Stimulated activated CD4-positive, alpha-beta T cell treated with anti-CD3 and anti-CD28 coated beads, TNF-alpha, amount 100 ng/mL, for 1 hour (primary cell): Measurements from ENCODE around the gene KIF5C.

Experiments used
- DNase-seq, 3 donors: peaks; one replicate each; pipeline ENCODE4 v3.0.0-alpha.2; 2020; ENCODE audit warnings: low read depth in 3 of 3, low spot score in 1 of 3

KIF5C gene

DNA sequence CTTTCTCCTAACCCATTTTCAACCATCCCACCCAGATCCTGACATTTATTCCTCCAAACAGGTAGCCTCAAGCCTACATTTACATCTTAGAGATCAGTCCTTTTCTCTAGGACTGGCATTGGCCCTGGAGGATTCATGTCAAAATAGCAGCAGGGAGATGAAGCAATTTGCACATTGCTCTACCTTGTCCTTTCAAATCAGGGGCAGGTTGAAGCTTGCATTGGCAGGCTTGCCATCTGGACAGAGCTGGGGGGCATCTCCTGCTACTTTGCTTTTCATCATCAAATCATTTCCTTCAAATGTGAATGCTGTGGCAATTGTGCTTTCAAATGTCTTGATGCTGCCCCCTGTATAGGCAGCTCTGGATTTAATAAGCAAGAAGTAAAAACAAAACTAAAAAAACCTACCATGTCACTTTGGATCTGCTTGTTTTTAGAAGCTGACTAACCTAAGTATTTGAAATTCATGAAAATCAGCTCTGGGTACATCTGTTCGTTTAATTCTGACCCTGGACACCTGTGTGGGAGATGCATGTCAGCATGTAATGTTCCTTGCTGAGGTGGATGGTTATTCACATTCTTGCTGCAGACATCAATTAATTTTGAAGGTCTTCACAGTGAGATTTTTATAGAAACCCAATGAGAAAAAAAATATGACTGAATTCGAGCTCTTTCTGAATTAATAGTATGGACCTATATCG, 47.9 kb downstream of the KIF5C start:
- no peak for DNase-seq

DNA sequence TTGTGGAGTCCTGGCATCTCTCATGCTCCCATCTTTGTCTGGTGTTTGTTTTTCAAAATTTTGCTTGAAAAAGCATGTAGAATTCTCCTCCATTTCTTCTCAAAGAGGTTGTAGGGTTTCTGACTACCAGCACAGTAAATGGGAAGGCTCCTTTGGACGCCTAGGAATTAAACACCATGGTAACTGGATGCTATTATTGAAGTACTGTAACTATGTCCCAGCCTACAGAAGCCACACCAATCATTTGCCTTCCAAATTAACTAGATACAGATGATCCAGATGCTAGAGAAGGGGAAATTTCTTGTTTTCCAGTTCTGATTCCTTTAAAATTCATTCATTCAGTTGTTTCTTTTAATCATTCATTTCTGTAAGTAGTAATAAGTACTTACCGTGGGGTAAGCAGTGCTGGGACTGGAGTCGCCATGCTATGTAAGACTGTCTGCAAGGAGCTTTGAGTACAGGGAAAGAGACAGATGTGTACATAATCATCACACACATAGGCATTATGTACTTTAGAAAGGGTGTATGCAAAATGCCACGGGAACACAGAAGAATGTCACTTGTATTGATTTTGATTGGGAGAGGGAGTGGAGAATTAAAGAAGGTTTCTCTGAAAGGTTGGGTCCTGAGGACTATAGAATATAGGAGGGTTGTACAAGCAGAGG, 49.6 kb downstream of the KIF5C start:
- DNase-seq: no peak

DNA sequence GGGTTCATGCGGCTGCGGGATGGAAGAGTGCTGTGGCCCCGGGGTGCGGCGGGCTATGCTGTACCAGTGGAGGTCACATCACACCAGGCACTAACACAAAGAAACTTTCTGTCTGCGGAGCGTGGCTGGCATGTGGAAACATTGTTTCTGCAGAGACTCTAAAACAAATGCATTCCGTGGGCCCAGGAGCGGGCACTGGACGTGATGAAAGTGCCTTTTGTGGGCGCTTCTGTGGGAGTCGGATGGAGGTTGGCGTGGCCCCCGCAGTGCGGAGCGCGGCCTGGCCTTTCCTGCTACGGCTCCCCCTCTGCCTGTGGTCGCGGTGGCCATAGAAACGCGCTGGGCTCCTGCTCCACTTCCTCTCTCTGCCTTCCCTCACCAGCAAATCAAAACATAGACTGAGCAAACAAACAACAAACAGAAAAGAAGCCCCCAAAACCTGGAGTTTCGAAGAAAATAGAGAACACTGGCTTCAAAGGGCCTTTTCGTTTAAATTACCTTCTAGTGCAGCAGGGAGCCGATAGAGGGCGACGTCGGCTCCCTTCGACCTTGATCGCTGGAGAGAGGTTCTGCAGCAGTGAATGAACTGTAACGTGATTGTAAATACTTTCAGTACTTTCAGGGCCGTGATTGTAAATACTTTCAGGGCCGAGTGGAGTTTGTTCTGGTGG, 51.4 kb downstream of the KIF5C start:
- DNase-seq: peak in 2 of 3 donors; percentile 15 to 31

DNA sequence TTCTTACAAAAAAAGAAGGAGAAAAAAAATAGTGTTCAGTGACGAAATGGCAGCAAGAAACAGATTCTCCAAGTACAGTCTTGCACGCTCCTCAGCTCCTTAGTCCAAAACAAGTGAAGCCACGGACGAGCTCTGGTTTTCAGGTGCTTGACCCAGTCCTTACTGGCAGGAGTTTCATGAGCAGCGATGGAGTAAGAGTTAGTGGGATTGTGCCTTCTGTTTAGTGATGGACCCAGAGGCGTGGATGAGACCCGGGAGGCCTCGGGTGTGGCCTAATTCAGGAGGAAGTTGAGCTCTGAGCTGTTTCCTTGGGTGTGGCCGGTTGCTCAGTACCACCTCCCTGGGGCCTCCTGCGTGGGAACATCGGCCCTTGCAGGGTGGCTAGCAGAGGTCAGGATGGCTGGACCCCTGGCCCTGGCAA, 52.0 kb downstream of the KIF5C start:
- no peak for DNase-seq

DNA sequence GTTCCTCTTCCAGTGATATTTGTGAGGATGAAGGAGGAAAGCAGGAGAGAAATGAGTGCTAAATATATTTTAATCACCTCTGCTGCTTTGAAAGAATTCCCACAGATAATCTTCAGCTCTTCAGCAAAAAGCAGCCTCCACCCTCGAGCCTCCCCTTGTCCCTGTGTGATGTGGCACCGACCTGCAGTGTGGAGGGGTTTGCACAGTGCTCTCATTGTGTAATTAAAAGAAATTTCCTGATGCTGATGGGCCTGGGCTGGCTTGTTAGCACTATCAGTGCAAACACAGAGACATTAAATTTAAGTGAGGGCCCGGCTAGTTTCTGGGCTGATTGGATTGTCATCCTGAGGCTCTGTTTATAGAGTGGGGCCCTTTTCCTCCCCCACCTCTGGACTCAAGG, 53.4 kb downstream of the KIF5C start:
- DNase-seq: no peak

DNA sequence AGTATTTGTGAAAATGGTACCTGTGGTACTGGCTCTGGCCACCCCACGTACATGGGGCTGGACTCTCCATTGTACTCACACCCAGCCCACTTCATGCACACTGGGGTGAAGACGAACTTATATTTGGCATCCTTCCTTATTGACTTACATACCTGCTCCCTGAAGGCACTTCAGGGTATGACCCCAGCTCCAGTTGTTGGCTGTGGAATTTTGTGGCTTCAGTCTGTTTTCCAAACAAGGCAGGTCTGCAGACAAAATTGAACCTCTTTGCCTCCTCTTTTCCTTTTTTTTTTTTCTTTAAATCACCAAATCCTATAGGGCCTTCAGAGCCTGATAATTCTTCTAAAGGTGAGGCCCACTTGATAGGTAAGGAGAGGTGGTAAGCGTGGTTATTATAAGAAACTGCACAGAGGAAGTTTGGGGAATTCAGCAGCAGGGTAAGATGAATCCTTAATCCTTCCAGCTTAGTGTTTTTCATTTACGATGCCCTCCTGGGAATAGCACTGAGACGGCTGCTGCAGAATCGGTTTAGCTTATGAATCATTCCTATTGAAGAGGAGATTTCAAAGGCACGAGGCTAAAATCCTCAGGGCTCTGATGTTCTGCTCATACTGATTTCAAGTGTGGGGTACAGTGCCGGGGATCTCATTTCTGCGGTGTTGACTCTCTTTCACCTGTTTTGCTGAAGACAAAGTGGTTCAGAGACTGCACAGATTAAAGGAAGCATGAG, 55.2 kb downstream of the KIF5C start:
- no peak for DNase-seq

DNA sequence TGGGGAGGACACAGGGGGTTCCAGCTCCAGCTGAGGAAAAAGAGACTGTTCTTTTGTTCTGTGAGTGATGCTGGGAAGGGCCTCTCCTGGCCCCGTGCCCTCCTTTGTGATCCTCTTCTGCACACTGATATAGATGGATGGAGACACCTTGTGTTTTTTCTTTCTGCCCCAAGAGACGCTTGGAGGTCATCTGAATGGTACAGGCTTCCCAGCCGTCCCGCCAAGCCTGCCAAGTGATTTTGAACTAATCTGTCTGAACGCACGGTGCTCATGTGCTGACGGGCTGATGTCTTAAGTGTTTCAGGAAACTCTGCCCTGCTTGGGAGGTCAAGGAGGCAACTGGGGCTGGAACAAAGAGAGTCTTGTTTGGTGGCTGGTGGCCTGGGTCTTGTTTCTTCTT, 57.5 kb downstream of the KIF5C start:
- DNase-seq: no peak

DNA sequence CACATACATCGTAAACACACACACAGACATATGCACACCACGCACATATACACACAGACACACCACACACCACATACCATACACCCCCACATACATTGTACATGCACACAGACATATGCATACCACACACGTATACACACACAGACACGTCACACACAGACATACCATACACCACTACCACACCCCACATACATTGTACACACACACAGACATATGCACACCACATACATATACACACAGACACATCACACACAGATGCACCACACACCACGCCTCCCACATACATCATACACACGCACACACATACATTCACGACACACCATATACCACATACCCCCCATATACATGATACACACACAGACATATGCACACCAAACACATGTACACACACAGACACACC, 58.4 kb downstream of the KIF5C start:
- no peak for DNase-seq

DNA sequence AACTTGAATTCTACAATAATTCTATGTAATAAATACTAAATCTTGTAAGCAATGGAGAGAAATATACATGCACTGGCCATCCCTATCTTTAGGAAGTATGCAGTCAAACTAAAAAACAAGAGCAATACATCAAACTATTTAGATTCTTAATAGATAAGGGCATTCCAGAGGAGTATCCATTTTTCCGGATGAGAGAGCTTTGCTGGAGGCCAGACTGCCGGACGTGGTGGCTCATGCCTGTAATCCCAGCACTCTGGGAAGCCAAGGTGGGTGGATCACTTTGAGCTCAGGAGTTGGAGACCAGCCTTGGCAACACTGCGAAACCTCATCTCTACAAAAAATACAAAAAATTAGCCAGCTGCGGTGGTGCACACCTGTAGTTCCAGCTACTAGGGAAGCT, 60.8 kb downstream of the KIF5C start:
- DNase-seq: no peak

DNA sequence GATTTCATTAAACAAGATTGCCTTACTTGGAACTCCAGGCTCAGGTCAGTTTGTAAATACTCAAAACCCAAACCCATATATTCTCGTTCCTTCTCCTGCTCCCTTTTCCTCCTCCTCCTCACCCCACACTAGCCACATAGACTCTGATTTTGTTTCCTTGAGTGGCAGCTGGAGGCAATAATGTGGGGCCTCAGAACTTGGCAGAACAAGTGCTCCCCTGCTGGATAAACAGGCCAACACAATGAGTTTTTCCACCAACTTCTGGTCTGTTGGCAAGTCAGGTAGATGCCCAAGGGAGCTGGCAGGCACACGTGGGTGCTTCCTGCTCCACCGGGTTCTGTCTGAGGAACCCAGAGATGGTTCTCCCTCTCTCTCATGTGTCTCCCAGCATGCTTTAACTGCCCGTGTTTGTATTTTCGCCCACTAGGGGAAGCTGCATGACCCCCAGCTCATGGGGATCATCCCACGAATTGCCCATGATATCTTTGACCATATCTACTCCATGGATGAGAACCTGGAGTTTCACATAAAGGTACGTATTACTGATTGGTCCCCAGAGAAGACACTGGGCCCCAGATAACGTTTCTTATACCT, 61.9 kb downstream of the KIF5C start:
- no peak for DNase-seq

DNA sequence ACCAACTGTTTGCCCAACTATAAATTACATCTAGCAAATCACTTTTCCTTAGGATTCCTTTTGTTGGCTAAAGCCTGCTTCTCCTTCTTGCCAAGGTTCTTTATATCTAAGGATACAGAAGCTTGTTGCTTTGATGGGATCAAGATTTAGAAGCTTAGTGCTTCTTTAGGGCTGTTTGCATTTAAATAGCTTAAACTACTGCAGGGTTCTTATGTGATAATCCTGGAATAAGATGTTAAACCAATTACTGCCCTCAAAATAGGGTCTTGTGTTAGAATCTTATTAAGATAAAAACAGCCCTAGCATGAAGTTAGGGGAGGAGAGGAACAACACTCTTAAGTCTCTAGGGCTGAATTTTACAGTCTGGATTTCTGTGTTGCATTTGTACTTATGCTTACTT, 64.2 kb downstream of the KIF5C start:
- no peak for DNase-seq

DNA sequence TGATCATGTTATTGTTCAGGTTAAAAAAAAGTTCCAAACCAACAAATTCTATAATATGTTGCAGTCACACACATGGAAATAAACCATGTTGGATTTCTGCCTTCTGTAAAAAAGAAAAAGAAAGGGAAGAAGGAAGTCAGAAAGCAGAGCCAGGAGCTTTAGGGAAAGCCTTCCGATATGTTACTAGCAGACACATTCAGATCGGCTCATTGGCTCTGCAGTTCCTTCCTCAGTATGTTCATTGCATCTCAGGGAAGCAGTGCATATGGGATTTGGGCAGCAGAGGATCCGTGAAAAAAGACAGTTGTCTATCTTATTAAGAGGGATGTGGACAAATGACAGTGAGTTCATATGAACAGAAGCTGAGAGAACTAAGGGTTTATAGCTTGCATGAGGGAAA, 68.1 kb downstream of the KIF5C start:
- no peak for DNase-seq

DNA sequence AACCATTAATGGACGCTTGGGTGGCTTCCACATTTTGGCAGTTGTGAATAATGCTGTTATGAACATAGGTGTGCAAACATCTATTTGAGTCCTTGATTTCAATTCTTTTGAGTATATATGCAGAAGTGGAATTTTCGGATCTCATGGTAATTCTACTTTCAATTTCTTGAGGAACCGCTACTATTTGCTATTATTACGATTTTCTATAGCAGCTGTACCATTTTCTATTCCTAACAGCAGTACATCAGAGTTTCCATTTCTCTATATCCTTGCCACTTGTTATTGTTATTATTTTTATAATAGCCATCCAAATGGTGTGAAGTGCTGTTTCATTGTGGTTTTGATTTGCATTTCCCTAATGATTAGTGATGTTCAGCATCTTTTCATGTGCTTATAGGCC, 69.5 kb downstream of the KIF5C start:
- no peak for DNase-seq

DNA sequence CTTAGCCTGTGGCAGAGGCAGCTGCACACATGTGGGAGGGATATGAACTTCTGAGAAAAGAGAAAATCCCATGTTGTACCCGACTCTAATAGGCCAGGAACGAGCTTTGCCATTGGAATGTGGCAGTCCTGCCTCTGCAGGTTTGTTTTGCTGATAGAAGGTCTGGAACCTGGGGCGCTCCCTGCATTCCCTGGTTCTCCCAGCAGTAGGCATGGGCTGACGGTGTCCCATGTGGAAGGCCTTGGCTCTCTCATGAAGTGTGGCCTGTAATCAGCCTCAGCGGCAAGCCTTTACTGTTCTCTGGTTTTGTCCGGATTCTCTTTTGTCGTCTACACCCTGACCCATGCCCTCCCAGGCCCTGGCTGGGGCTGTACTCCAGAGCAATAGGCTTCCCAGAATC, 72.3 kb downstream of the KIF5C start:
- no peak for DNase-seq

DNA sequence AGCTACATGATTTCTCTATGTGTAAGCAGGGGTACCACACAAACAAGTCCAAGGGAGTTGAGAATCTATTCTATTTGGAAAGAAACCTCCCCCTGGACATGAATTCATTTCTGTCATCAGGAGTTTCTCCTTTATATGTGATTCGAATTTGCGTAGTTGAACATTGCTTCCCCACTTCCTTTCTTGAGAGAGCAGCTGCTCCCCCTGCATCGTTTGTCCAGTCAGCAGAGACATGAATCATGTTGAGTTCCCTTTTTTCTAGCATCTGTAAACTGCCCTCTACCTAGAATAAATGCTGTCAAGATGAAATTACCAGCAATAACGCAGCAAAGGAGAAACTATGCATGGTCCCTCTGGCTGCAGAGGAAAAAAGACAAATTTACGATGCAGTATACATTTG, 73.8 kb downstream of the KIF5C start:
- DNase-seq: no peak

DNA sequence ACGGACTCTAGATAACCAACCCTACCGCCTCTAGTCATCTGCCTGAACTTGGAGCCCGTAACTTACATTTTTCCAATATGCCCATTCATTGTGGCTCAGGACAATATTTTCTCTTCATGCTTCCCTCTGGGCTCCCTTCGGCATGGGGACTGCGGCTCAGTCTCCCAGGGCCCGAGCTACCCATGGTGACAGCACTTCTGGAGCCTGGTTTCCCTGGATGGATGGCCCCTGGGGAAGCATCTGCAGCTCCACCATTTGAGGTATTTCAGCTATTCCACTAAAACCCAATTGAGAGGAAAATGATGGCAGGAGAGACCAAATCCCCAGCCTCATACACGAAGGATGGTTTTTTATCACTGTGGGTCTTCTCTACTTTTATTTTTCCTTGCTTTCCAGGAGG, 74.3 kb downstream of the KIF5C start:
- no peak for DNase-seq

DNA sequence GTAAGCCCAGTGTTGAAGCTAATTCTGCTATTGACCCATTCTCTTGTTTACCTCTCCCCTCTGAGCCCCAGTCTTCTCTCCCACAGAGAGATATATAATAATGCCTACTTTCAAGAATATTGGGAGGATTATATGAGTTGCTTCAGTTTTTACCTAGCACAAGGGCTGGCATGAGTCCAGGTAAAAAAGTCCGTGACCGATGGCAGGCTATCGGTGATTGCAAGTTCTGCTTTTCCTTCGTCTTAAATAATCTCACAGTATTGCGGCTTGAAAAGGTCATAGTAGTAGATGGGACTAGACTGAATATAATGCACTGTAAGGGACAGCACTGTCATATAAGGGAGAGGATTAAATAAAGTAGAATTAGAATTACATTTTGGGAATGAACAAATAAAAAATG, 77.6 kb downstream of the KIF5C start:
- no peak for DNase-seq

DNA sequence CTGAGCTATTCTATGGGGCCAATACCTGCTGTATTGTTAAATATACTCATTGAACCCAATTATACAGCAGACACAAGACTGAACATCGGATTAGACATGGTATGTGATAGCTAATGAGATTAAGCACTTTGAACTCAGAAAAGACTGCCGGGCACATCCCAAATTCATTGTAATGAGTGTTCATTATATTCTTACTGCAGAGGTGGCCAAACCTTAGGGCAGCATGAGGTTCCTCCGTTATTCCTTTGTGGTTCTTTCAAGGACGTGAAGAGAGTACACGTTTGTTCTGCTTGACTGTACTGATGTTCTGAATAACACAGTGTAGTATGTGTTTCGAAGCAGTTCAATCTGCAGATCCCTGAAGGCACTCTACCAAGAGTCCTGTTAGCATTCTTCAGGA, 78.4 kb downstream of the KIF5C start:
- DNase-seq: no peak

DNA sequence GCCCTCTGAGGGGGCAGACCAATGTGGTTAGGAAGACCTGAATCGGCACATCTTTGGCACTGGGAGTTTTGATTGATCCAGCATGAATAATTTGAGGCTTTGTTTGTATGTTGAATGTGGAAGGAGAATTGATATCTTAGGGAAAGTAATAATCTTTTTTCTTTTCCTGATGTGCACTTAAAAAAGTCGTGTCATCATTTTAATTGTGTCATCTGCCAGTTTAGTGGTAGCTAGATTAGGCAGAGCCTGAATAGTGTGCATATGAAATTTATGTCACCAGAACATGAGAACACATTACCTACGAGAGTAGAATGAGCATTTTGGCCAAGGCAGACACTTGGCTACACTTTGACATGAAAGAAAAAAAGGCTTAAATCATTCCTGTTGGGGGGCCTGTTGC, 79.5 kb downstream of the KIF5C start:
- no peak for DNase-seq

DNA sequence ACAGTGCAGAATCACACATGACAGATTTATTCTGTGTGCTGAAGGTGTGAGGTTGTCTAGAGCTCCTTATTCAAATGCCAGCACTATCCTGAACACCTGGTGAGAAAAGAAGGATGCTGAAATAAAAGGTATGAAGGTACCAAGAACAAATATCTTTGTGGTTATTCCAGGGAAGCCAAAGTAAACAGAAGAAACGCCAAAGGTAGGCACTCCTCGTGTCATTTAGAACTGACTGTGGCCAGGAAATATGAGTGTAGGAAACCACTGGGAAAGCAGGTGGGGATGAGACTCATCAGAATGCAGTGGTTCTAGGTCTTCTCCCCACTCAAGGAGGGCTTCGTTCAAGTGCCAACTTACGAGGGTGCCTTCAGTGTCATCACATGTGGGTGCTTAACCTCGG, 80.8 kb downstream of the KIF5C start:
- DNase-seq: no peak

DNA sequence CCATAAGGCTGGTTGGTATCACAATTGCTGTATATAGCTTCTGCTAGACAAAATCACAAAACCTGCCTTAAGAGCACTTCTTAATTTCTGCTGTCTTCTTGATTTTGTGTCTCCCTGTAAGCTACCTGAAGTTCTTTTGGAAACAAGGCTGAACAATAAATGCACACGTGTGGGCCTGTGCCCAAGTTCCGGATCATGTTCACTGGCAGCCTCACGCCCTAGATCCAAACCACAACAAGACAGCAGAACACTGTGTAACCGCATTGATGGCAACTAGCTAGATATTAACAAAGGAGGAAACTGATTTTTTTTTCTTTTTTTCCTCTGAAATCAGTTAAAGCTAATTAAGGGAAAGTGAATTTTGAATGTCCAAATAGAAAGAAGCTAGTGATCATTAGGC, 82.0 kb downstream of the KIF5C start:
- no peak for DNase-seq

DNA sequence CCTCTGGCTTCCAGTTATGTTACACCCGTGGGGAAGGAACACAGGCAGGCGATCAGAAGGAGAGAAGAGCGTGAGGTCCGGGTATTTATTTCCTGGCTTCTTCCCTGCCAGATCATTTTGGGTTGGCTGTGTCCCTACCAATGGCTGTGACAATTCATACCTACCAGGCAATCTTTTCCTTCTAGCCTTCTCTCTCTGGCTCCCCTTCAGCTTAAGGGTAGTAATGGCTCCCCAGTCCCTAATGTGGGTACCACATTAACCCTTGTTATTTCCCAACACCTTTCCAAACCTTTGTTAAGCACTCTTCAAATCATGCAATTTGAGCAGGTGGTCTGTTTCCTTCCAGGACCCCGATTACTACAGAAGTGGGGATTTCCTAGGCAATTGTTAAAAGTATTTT, 84.7 kb downstream of the KIF5C start:
- no peak for DNase-seq
